Peyer's patch (tissue), 4 donors: ENCODE measurements around the gene DOC2A. TPM values are rescaled to one million over a fixed set of nuclear protein-coding genes. Genes with fewer than 3 reads are reported as not detected.

ENCODE experiments used
- DNase-seq, 3 donors: peaks; one replicate each; pipeline ENCODE4 v3.0.0-alpha.2; 2017 to 2019
- H3K27ac ChIP-seq, 4 donors: fragments of 200-600 bp; sonication (generic); one replicate each; pipeline ENCODE4 v1.5.1; 2016 to 2019
- H3K27me3 ChIP-seq, 2 donors: fragments of 200-600 bp; sonication (generic); one replicate each; pipeline ENCODE4 v1.5.1; 2019
- H3K36me3 ChIP-seq, 3 donors: fragments of 200-600 bp; sonication (generic); one replicate each; pipeline ENCODE4 v1.5.1; 2016 to 2019
- H3K4me1 ChIP-seq, 4 donors: fragments of 200-600 bp; sonication (generic); one replicate each; pipeline ENCODE4 v1.5.1; 2016 to 2019
- H3K4me3 ChIP-seq, 4 donors: fragments of 200-600 bp; sonication (generic); 1 replicate in 3 of 4; 2 replicates in 1 of 4; pipeline ENCODE4 v1.5.1; 2016 to 2019; ENCODE audit warnings: mild to moderate bottlenecking in 1 of 4
- H3K9me3 ChIP-seq, 4 donors: fragments of 200-600 bp; sonication (generic); one replicate each; pipeline ENCODE4 v1.5.1; 2016 to 2019; ENCODE audit warnings: mild to moderate bottlenecking in 1 of 4
- CTCF ChIP-seq, 6 experiments: fragments of 450-650 bp in 4 of 6; fragments of 200-600 bp in 2 of 6; sonication (generic) in 1 of 6; IDR thresholded peaks; one replicate each; pipeline ENCODE4 v1.5.1; 2017 to 2019; ENCODE audit warnings: antibody characterized with exemption in 6 of 6, mild to moderate bottlenecking in 3 of 6, moderate library complexity in 1 of 6
- POLR2A ChIP-seq, 2 donors: fragments of 450-650 bp; IDR thresholded peaks; one replicate each; pipeline ENCODE4 v1.5.1; 2017; ENCODE audit warnings: antibody characterized with exemption in 2 of 2, mild to moderate bottlenecking in 2 of 2, moderate library complexity in 2 of 2
- total RNA-seq, 4 donors: library from RNA; depleted of rRNA; stranded (reverse); fragments of >200 nt; gene quantifications; one replicate each; pipeline ENCODE4 v1.1.0, GENCODE V29; 2016

DOC2A gene
- total RNA-seq, 4 donors from 2014 or later: 2.5 to 4.9 (median 2.9) TPM; not detected in 1

- H3K4me3 ChIP-seq: peak within 1 kb of the TSS in 2 of 4 donors; percentile 8 to 21
- H3K4me1 ChIP-seq: peaks cover 0 to 8% (median 3%) of the 10 kb centered on the region in 4 donors
- H3K36me3 ChIP-seq: no peaks in the 10 kb centered on the region
- DNase-seq: no peak
- no peaks in the 10 kb centered on the region for H3K9me3 ChIP-seq
- TF ChIP-seq CTCF (IDR thresholded peaks at IDR 0.05) (no peak), POLR2A (IDR thresholded peaks at IDR 0.05) (no peak)
- H3K27me3 ChIP-seq: peaks cover 0 to 29% of the 10 kb centered on the region in 2 donors
- H3K27ac ChIP-seq: no peak within 1 kb of the TSS
Measured at GRCh38 chr16:30030841-30031413, 20.1 kb upstream of the DOC2A start, which contains the start of gene TLCD3B. TSS of gene TLCD3B (minus strand) at chr16:30031271. CDS start at chr16:30030527, 744 bp downstream.

GRCh38 chr16:30030011-30030685 is 19.3 kb upstream of the DOC2A start:
- no peaks in the 10 kb centered on the region for H3K36me3 ChIP-seq
- TF ChIP-seq CTCF (IDR thresholded peaks at IDR 0.05) (no peak), POLR2A (IDR thresholded peaks at IDR 0.05) (no peak)
- H3K9me3 ChIP-seq: no peaks in the 10 kb centered on the region
- H3K27me3 ChIP-seq: peaks cover 0 to 29% of the 10 kb centered on the region in 2 donors
- H3K4me1 ChIP-seq: peaks cover 0 to 8% (median 3%) of the 10 kb centered on the region in 4 donors
- H3K4me3 ChIP-seq: no peak overlapping the region
- DNase-seq: no peak
- no peak overlapping the region for H3K27ac ChIP-seq

GRCh38 chr16:30028438-30029076 is 17.7 kb upstream of the DOC2A start:
- Histone ChIP-seq H3K4me3 (no peak overlapping the region), H3K27me3 (peaks cover 0 to 29% of the 10 kb centered on the region in 2 donors), H3K4me1 (peaks cover 0 to 8% (median 3%) of the 10 kb centered on the region in 4 donors), H3K27ac (no peak overlapping the region), H3K9me3 (no peaks in the 10 kb centered on the region), H3K36me3 (no peaks in the 10 kb centered on the region)
- DNase-seq: no peak
- no peak for TF ChIP-seq CTCF (IDR thresholded peaks at IDR 0.05)
- TF ChIP-seq POLR2A (IDR thresholded peaks at IDR 0.05): no peak

GRCh38 chr16:30027588-30028437 is 17.0 kb upstream of the DOC2A start:
- no peak for DNase-seq
- Histone ChIP-seq H3K36me3 (no peaks in the 10 kb centered on the region), H3K9me3 (no peaks in the 10 kb centered on the region), H3K4me3 (no peak overlapping the region), H3K4me1 (peaks cover 0 to 8% (median 3%) of the 10 kb centered on the region in 4 donors), H3K27me3 (peaks cover 0 to 29% of the 10 kb centered on the region in 2 donors), H3K27ac (no peak overlapping the region)
- TF ChIP-seq POLR2A (IDR thresholded peaks at IDR 0.05): no peak
- no peak for TF ChIP-seq CTCF (IDR thresholded peaks at IDR 0.05)

GRCh38 chr16:30026449-30026848 is 15.6 kb upstream of the DOC2A start:
- H3K36me3 ChIP-seq: no peaks in the 10 kb centered on the region
- no peaks in the 10 kb centered on the region for H3K9me3 ChIP-seq
- no peak overlapping the region for H3K27ac ChIP-seq
- no peak overlapping the region for H3K4me3 ChIP-seq
- peaks cover 0 to 20% of the 10 kb centered on the region in 2 donors for H3K27me3 ChIP-seq
- H3K4me1 ChIP-seq: peaks cover 0 to 9% (median 3%) of the 10 kb centered on the region in 4 donors
- DNase-seq: no peak
- TF ChIP-seq POLR2A (IDR thresholded peaks at IDR 0.05) (no peak), CTCF (IDR thresholded peaks at IDR 0.05) (no peak)
